ENCODE results near the gene COL4A5.

GRCh38 chrX:108439961-108440696, 491 bp downstream of the COL4A5 start:
- TF ChIP-seq KDM5A (IDR thresholded peaks at IDR 0.05; ENCODE audit: low read length) (no peak), JUND (IDR thresholded peaks at IDR 0.05; ENCODE audit: low read length) (no peak), E2F6 (IDR thresholded peaks at IDR 0.05) (no peak), CTCF (IDR thresholded peaks at IDR 0.05; ENCODE audit: control extremely low read depth in 1 of 3, insufficient read depth in 1 of 3, low read depth in 1 of 3, low read length in 3 of 3) (no peak), TAF1 (IDR thresholded peaks at IDR 0.05; ENCODE audit: low read depth, low read length) (0 out of 2 replicates have a peak, but pooled peaks have one; percentile 10), CREB1 (IDR thresholded peaks at IDR 0.05) (no peak), EP300 (IDR thresholded peaks at IDR 0.05; ENCODE audit: borderline replicate concordance in 1 of 2, low read depth in 2 of 2, low read length in 2 of 2) (no peak)

Measured in H1 (cell line).